ENCODE data around the gene PLEKHA6.

Gene PLEKHA6

GRCh38 chr1:204198348-204199340 is 161.1 kb downstream of the PLEKHA6 start:
- ChIA-PET CTCF (interaction anchor here (0.6 to 3.9 kb wide), 20 partner anchors 8 to 895 kb away, joined by 3 to 62 read pairs (median 4); partner anchors contain the start of genes GOLT1A and REN), POLR2A (ENCODE audit: low non-redundant PET) (interaction anchor here (0.5 to 1.1 kb wide), 2 partner anchors 28 to 387 kb away, joined by 3 read pairs; no protein-coding TSS in a partner anchor)
- DNase-seq (ENCODE audit: low spot score): peak; percentile 93
- H3K27ac ChIP-seq: no peak overlapping the region
- no peak for TF ChIP-seq CTCF (conservative IDR thresholded peaks at IDR 0.05; ENCODE audit: low read depth)

GRCh38 chr1:204197068-204197467 is 162.7 kb downstream of the PLEKHA6 start:
- ChIA-PET POLR2A (ENCODE audit: low non-redundant PET) (no interaction called here), CTCF (interaction anchor here (1.0 to 3.9 kb wide), 2 partner anchors 10 to 34 kb away, joined by 3 to 33 read pairs; no protein-coding TSS in a partner anchor)
- no peak overlapping the region for H3K27ac ChIP-seq
- DNase-seq (ENCODE audit: low spot score): no peak
- no peak for TF ChIP-seq CTCF (conservative IDR thresholded peaks at IDR 0.05; ENCODE audit: low read depth)

- ChIA-PET POLR2A (ENCODE audit: low non-redundant PET) (no interaction called here), CTCF (interaction anchor here (0.6 to 3.9 kb wide), 4 partner anchors 11 to 352 kb away, joined by 3 to 33 read pairs (median 3); no protein-coding TSS in a partner anchor)
- no peak for TF ChIP-seq CTCF (conservative IDR thresholded peaks at IDR 0.05; ENCODE audit: low read depth)
- DNase-seq (ENCODE audit: low spot score): no peak
- H3K27ac ChIP-seq: no peak within 1 kb of the TSS
Measured at GRCh38 chr1:204196068-204196795, 163.5 kb downstream of the PLEKHA6 start, which contains the start of gene KISS1. Gene KISS1, minus strand, starts transcription at chr1:204196491. Its CDS starts 3,615 bp downstream, at chr1:204192876.

GRCh38 chr1:204194771-204195170 is 165.0 kb downstream of the PLEKHA6 start:
- ChIA-PET POLR2A (ENCODE audit: low non-redundant PET) (no interaction called here), CTCF (interaction anchor here (0.6 to 2.1 kb wide), 3 partner anchors 13 to 39 kb away, joined by 4 to 9 read pairs (median 9); no protein-coding TSS in a partner anchor)
- no peak overlapping the region for H3K27ac ChIP-seq
- TF ChIP-seq CTCF (conservative IDR thresholded peaks at IDR 0.05; ENCODE audit: low read depth): no peak
- no peak for DNase-seq (ENCODE audit: low spot score)

- no peak overlapping the region for H3K27ac ChIP-seq
- POLR2A ChIA-PET (ENCODE audit: low non-redundant PET): no interaction called here
- no peak for TF ChIP-seq CTCF (conservative IDR thresholded peaks at IDR 0.05; ENCODE audit: low read depth)
- CTCF ChIA-PET: interaction anchor here (0.6 to 2.1 kb wide), 3 partner anchors 13 to 39 kb away, joined by 4 to 9 read pairs (median 9); no protein-coding TSS in a partner anchor
- DNase-seq (ENCODE audit: low spot score): no peak
Measured at GRCh38 chr1:204194080-204194479, 165.6 kb downstream of the PLEKHA6 start.
